CD4-positive, alpha-beta T cell (primary cell): ENCODE measurements around the gene OR2T8. TPM values are rescaled to one million over a fixed set of nuclear protein-coding genes. Genes with fewer than 3 reads are reported as not detected.

ENCODE experiments used
- ATAC-seq: fragments of 200-7000 bp; cut with Tn5 transposase; one replicate; pipeline ENCODE4 v1.10.0; 2022; ENCODE audit warnings: mild to moderate bottlenecking; ENCODE audit not compliant: poor library complexity
- CTCF ChIA-PET: fragments of 350-600 bp; sonication (Branson Sonifier 250); formaldehyde crosslinking; loops from one replicate; lab custom pipeline; 2021; ENCODE audit warnings: antibody characterized with exemption, inconsistent platforms; lab: Charles Lee
- POLR2A ChIA-PET: fragments of 350-600 bp; sonication (Branson Sonifier 250); formaldehyde crosslinking; loops from one replicate; lab custom pipeline; 2021; ENCODE audit warnings: antibody characterized with exemption, inconsistent platforms; lab: Charles Lee
- DNase-seq, 14 experiments: peaks; one replicate each; pipeline ENCODE4 v3.0.0-alpha.2; 2013 to 2020; ENCODE audit warnings: mixed read lengths in 2 of 14
- H3K27ac ChIP-seq, 2 donors: one replicate each; pipeline versions ENCODE4 v1.5.1 to v1.7.0; 2013; ENCODE audit warnings: low read length in 2 of 2, low read depth in 1 of 2, mild to moderate bottlenecking in 1 of 2
- H3K27me3 ChIP-seq, 2 experiments: 1 replicate in 1 of 2; 2 replicates in 1 of 2; pipeline versions ENCODE4 v1.6.1 to v1.7.0; 2013; ENCODE audit warnings: low read length in 2 of 2, control low read depth in 1 of 2, mild to moderate bottlenecking in 1 of 2, moderate library complexity in 1 of 2; ENCODE audit not compliant: insufficient read depth in 2 of 2, control insufficient read depth in 1 of 2
- H3K36me3 ChIP-seq: one replicate; pipeline ENCODE4 v1.6.1; 2013; ENCODE audit warnings: low read length, control low read depth; ENCODE audit not compliant: insufficient read depth
- H3K4me1 ChIP-seq: one replicate; pipeline ENCODE4 v1.6.1; 2013; ENCODE audit warnings: low read length, control low read depth; ENCODE audit not compliant: insufficient read depth
- H3K4me3 ChIP-seq: one replicate; pipeline ENCODE4 v1.5.1; 2013; ENCODE audit warnings: mild to moderate bottlenecking, low read length, moderate library complexity
- H3K9me3 ChIP-seq, 2 experiments: 1 replicate in 1 of 2; 2 replicates in 1 of 2; pipeline versions ENCODE4 v1.6.1 to v1.7.0; 2013; ENCODE audit warnings: low read length in 2 of 2, mild to moderate bottlenecking in 2 of 2, control low read depth in 1 of 2, moderate library complexity in 1 of 2; ENCODE audit not compliant: control insufficient read depth in 1 of 2, insufficient read depth in 1 of 2
- H3K27ac Mint-ChIP-seq: one replicate; pipeline ENCODE4 v1.8.0; 2020; ENCODE audit warnings: mixed read lengths
- H3K27me3 Mint-ChIP-seq: one replicate; pipeline ENCODE4 v1.8.0; 2021; ENCODE audit warnings: mixed read lengths
- H3K36me3 Mint-ChIP-seq: one replicate; pipeline ENCODE4 v1.8.0; 2021; ENCODE audit warnings: low read depth, mixed read lengths
- H3K4me1 Mint-ChIP-seq: one replicate; pipeline ENCODE4 v1.8.0; 2021; ENCODE audit warnings: low read depth, mixed read lengths
- H3K4me3 Mint-ChIP-seq: one replicate; pipeline ENCODE4 v1.8.0; 2020; ENCODE audit warnings: mild to moderate bottlenecking, mixed read lengths
- H3K9me3 Mint-ChIP-seq: one replicate; pipeline ENCODE4 v1.8.0; 2020; ENCODE audit warnings: mixed read lengths
- intact Hi-C, 2 experiments: fragments of 100-400 bp; cut with DNase I in 1 of 2; cut with micrococcal nuclease in 1 of 2; formaldehyde crosslinking; loops; one replicate each; pipeline versions ENCODE4 v1.15.1 to v1.9.0; 2023 to 2025; cut with DNase I, micrococcal nuclease
- total RNA-seq, 174 experiments: library from RNA in 2 of 174; stranded (reverse) in 2 of 174; gene quantifications; one replicate each; pipeline ENCODE4 v1.2.3 and lab custom pipeline; 2021 to 2026
- TF ChIP-seq, protein P1 (sequence below): fragments of 200-600 bp; IDR thresholded peaks from one replicate; pipeline ENCODE4 v1.8.0; 2022; ENCODE audit warnings: antibody characterized with exemption, mild to moderate bottlenecking

The OR2T8 gene
- total RNA-seq, 2 experiments from 2014 or later, result 0.25 TPM; not detected in 1

GRCh38 chr1:247942624-247943023, 22.6 kb downstream of the OR2T8 start:
- ChIA-PET POLR2A (no interaction called here), CTCF (no interaction called here)
- Histone ChIP-seq H3K4me1 (no peaks in the 10 kb centered on the region), H3K9me3 (no peaks in the 10 kb centered on the region), H3K27me3 (no peaks in the 10 kb centered on the region), H3K4me3 (no peak overlapping the region), H3K36me3 (no peaks in the 10 kb centered on the region), H3K27ac (no peak overlapping the region)
- Mint-ChIP-seq H3K4me1 (no peaks in the 10 kb centered on the region), H3K27me3 (no peaks in the 10 kb centered on the region), H3K4me3 (no peak overlapping the region), H3K36me3 (no peaks in the 10 kb centered on the region), H3K9me3 (no peaks in the 10 kb centered on the region), H3K27ac (no peak overlapping the region)
- TF ChIP-seq, protein P1, sequence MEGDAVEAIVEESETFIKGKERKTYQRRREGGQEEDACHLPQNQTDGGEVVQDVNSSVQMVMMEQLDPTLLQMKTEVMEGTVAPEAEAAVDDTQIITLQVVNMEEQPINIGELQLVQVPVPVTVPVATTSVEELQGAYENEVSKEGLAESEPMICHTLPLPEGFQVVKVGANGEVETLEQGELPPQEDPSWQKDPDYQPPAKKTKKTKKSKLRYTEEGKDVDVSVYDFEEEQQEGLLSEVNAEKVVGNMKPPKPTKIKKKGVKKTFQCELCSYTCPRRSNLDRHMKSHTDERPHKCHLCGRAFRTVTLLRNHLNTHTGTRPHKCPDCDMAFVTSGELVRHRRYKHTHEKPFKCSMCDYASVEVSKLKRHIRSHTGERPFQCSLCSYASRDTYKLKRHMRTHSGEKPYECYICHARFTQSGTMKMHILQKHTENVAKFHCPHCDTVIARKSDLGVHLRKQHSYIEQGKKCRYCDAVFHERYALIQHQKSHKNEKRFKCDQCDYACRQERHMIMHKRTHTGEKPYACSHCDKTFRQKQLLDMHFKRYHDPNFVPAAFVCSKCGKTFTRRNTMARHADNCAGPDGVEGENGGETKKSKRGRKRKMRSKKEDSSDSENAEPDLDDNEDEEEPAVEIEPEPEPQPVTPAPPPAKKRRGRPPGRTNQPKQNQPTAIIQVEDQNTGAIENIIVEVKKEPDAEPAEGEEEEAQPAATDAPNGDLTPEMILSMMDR, result no peak
- intact Hi-C loops, result no loop called here
- DNase-seq (no peak), ATAC-seq (no peak)

DNA sequence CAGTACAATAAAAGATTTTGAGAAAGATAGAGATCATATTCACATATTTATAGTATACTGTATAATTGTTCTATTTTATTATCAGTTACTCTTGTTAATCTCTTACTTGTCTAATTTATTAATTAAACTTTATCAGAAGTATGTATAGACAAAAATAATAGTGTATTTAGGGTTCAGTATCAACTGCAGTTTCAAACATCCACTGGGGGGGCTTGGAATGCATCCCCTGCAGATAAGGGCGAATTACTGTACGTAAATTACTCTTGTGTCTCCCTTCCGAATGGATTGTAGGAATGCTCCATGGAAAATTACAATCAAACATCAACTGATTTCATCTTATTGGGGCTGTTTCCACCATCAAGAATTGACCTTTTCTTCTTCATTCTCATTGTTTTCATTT, 28.5 kb downstream of the OR2T8 start, which contains the start of gene OR2L8:
TSS of gene OR2L8 (plus strand) at position 301 of the 400 bp plus-strand sequence. CDS start at position 301, 0 bp downstream.
- no peaks in the 10 kb centered on the region for H3K4me1 Mint-ChIP-seq
- intact Hi-C loops, result no loop called here
- H3K36me3 Mint-ChIP-seq, result peaks cover 10% of the 10 kb centered on the region
- H3K27me3 Mint-ChIP-seq, result no peaks in the 10 kb centered on the region
- Histone ChIP-seq H3K9me3 (no peaks in the 10 kb centered on the region), H3K4me1 (no peaks in the 10 kb centered on the region), H3K27ac (no peak within 1 kb of the TSS), H3K36me3 (no peaks in the 10 kb centered on the region), H3K4me3 (no peak within 1 kb of the TSS), H3K27me3 (no peaks in the 10 kb centered on the region)
- ATAC-seq, result no peak
- H3K4me3 Mint-ChIP-seq, result no peak within 1 kb of the TSS
- CTCF ChIA-PET, result no interaction called here
- DNase-seq, result no peak
- H3K27ac Mint-ChIP-seq, result no peak within 1 kb of the TSS
- POLR2A ChIA-PET, result no interaction called here
- no peaks in the 10 kb centered on the region for H3K9me3 Mint-ChIP-seq
- TF ChIP-seq, protein P1, result no peak

DNA sequence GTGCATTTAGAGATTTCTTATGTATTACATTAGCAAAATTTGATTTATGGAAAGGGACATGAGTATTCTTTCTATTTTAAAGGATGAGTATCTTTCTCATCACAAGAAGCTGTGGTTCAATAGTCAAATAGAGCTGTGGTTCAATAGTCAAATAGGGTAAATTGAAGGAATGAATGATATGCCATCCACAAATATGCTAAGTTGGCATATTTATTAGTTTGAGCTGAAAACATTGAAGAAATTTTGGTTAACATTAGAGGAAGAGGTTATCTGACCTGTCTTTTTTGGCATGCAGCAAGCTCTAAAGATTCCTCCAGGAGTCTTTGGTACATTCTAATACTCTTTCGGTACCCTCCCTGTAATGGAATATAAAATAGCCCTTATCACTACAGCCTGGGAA, 33.4 kb downstream of the OR2T8 start:
- Mint-ChIP-seq H3K9me3 (no peaks in the 10 kb centered on the region), H3K36me3 (peaks cover 15% of the 10 kb centered on the region), H3K27ac (no peak overlapping the region), H3K27me3 (no peaks in the 10 kb centered on the region), H3K4me3 (no peak overlapping the region), H3K4me1 (no peaks in the 10 kb centered on the region)
- no peaks in the 10 kb centered on the region for H3K4me1 ChIP-seq
- no peaks in the 10 kb centered on the region for H3K27me3 ChIP-seq
- H3K27ac ChIP-seq, result no peak overlapping the region
- no peaks in the 10 kb centered on the region for H3K36me3 ChIP-seq
- intact Hi-C loops, result no loop called here
- ChIA-PET CTCF (no interaction called here), POLR2A (no interaction called here)
- DNase-seq, result no peak
- no peaks in the 10 kb centered on the region for H3K9me3 ChIP-seq
- no peak overlapping the region for H3K4me3 ChIP-seq
- TF ChIP-seq, protein P1, result no peak
- no peak for ATAC-seq
